ENCODE data around the gene EBF3. TPM values are rescaled to one million over a fixed set of nuclear protein-coding genes. Genes with fewer than 3 reads are reported as not detected.

The EBF3 gene
- total RNA-seq, 1 experiment from 2014 or later: not detected

- DNase-seq (ENCODE audit: unreplicated experiment): no peak
- Mint-ChIP-seq H3K36me3 (ENCODE audit: insufficient read depth, unreplicated experiment) (no peaks in the 10 kb centered on the region), H3K4me1 (ENCODE audit: insufficient read depth, unreplicated experiment) (no peaks in the 10 kb centered on the region), H3K9me3 (ENCODE audit: unreplicated experiment) (no peaks in the 10 kb centered on the region), H3K27me3 (ENCODE audit: insufficient read depth, unreplicated experiment) (no peaks in the 10 kb centered on the region), H3K4me3 (ENCODE audit: unreplicated experiment) (no peak overlapping the region), H3K27ac (ENCODE audit: low read depth, unreplicated experiment) (no peak overlapping the region)
- CTCF ChIA-PET: no interaction called here
- POLR2A ChIA-PET: interaction anchor here (0.7 kb wide), 1 partner anchor 935 kb away, joined by 3 read pairs; no protein-coding TSS in a partner anchor
- no TSS peak for BruUV-seq (replicated peaks)
- intact Hi-C loops (cut with micrococcal nuclease): no loop called here
- no peak for TF ChIP-seq CTCF (IDR thresholded peaks at IDR 0.05; ENCODE audit: unreplicated experiment)
Observed at GRCh38 chr10:129926066-129927055, 37.7 kb downstream of the EBF3 start.

- intact Hi-C loops (cut with micrococcal nuclease): no loop called here
- Mint-ChIP-seq H3K4me1 (ENCODE audit: insufficient read depth, unreplicated experiment) (no peaks in the 10 kb centered on the region), H3K9me3 (ENCODE audit: unreplicated experiment) (no peaks in the 10 kb centered on the region), H3K27ac (ENCODE audit: low read depth, unreplicated experiment) (no peak overlapping the region), H3K4me3 (ENCODE audit: unreplicated experiment) (no peak overlapping the region), H3K27me3 (ENCODE audit: insufficient read depth, unreplicated experiment) (no peaks in the 10 kb centered on the region), H3K36me3 (ENCODE audit: insufficient read depth, unreplicated experiment) (no peaks in the 10 kb centered on the region)
- ChIA-PET CTCF (interaction anchor here (0.6 kb wide), 1 partner anchor 13 kb away, joined by 3 read pairs; no protein-coding TSS in a partner anchor), POLR2A (no interaction called here)
- no peak for TF ChIP-seq CTCF (IDR thresholded peaks at IDR 0.05; ENCODE audit: unreplicated experiment)
- no TSS peak for BruUV-seq (replicated peaks)
- no peak for DNase-seq (ENCODE audit: unreplicated experiment)
Observed at GRCh38 chr10:129924375-129925085, 39.5 kb downstream of the EBF3 start.

GRCh38 chr10:129922598-129923123 lies 41.4 kb downstream of the EBF3 start:
- intact Hi-C loops (cut with micrococcal nuclease): no loop called here
- CTCF ChIA-PET: no interaction called here
- H3K4me3 Mint-ChIP-seq (ENCODE audit: unreplicated experiment): no peak overlapping the region

More at GRCh38 chr10:129922598-129923123, 41.4 kb downstream of the EBF3 start:
- Mint-ChIP-seq H3K36me3 (ENCODE audit: insufficient read depth, unreplicated experiment) (no peaks in the 10 kb centered on the region), H3K9me3 (ENCODE audit: unreplicated experiment) (no peaks in the 10 kb centered on the region), H3K4me1 (ENCODE audit: insufficient read depth, unreplicated experiment) (no peaks in the 10 kb centered on the region), H3K27ac (ENCODE audit: low read depth, unreplicated experiment) (no peak overlapping the region), H3K27me3 (ENCODE audit: insufficient read depth, unreplicated experiment) (no peaks in the 10 kb centered on the region)
- POLR2A ChIA-PET: no interaction called here
- no peak for TF ChIP-seq CTCF (IDR thresholded peaks at IDR 0.05; ENCODE audit: unreplicated experiment)
- BruUV-seq (replicated peaks): no TSS peak
- DNase-seq (ENCODE audit: unreplicated experiment): no peak
